GM10248 (cell line): ENCODE results near the gene MYH9.

Source experiments
- CTCF ChIA-PET: fragments of 300-600 bp; sonication (Branson Sonifier 250); formaldehyde crosslinking; extraction: SDS; loops from one replicate; lab custom pipeline; 2021; ENCODE audit warnings: antibody characterized with exemption; lab: Yijun Ruan, JAX
- POLR2A ChIA-PET: fragments of 350-650 bp; sonication (Branson Sonifier 250); formaldehyde crosslinking; extraction: SDS; loops from one replicate; lab custom pipeline; 2020; ENCODE audit warnings: antibody characterized with exemption; lab: Yijun Ruan, JAX
- DNase-seq: peaks from one replicate; pipeline ENCODE4 v3.0.0; 2012; ENCODE audit errors: extremely low spot score
- CTCF ChIP-seq: IDR thresholded peaks from 2 replicates; pipeline ENCODE4 v1.5.1; 2012; ENCODE audit warnings: mild to moderate bottlenecking, low read depth; ENCODE audit errors: extremely low read depth, missing control alignments, control extremely low read depth

MYH9 gene

DNA sequence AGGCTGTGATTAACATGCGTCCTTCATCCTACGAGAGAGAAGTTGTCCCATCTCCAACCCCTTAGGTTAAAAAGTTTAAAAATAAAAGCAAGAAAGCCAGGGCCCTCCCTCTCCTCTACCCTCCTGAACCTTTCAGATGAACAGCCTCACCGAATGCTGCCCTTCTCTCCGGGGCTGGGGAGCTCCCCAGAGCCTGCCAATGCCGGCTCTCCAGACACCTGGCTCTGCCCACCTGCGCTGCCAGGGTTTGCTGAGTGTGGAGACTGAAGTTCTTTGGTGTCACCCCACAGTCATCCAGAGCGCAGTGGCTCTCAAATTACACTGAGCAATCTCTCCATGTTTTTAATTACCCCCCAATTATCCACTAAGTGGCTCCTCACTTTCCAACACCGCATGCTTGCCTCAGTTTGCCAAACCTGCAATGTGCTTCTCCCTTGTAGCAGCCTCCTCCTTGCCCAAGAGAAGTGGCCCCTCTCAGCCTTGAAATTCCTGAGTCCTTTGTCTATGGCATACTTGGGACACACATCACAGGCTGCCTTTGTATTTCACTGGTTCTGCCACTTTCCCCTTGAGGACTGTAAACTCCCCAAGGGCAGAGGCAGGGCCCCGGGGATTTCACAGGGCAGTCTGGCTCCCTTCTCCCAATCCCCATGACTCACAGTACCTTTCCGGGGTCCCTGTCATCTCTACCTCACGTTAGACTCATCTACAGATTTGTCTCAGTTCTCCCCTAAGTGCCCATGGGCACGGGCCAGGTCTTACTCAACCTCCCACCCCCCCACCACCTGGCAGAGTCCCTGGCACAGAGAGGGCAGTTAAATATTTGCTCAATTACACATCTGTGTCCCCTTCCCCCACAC is 2.0 kb downstream of the MYH9 start:
- POLR2A ChIA-PET = interaction anchor here (0.5 to 1.0 kb wide), 3 partner anchors 17 to 96 kb away, joined by 3 to 6 read pairs (median 3); partner anchors contain the start of gene TXN2
- no peak for DNase-seq
- no peak for TF ChIP-seq CTCF
- CTCF ChIA-PET = interaction anchor here (0.8 to 3.1 kb wide), 9 partner anchors 8 to 85 kb away, joined by 3 to 8 read pairs (median 5); no protein-coding TSS in a partner anchor

DNA sequence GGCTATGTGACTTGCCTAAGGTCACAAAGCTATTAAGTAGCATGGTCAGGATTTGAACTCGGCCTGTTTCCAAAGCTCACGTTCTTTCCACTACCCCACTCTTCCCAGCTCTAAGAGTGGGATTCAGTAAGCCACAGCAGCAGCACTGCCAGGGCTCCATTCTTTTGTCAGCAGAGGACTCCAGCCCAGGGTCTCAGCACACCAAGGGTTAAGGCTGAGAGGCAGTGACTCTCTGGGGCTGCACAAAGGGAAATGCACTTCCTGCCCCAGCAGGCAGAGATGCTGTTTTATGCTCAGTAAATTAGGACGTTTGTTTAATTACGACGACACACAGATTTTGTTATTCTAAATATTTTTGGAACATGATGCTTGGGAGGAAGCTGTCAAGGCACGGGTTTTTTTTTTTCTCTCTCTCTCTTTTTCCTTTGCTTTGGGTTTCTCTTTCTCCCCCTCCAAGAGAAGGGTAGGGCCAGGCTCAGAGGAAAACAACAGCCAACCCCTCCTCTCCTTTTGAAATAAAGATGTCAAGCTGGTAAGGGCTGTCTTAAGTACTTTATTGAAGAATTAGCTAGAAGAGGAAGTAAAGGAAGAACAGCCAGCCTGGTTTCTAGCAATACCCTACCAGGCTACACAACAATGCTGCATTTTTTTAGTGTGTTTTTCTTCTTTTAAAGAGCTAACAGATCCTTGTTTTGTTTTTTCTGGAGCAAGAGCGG is 2.8 kb downstream of the MYH9 start:
- TF ChIP-seq CTCF = no peak
- CTCF ChIA-PET = interaction anchor here (1.4 to 3.1 kb wide), 5 partner anchors 15 to 86 kb away, joined by 4 to 8 read pairs (median 6); no protein-coding TSS in a partner anchor
- POLR2A ChIA-PET = interaction anchor here (0.5 to 1.0 kb wide), 2 partner anchors 16 to 92 kb away, joined by 3 read pairs; no protein-coding TSS in a partner anchor
- no peak for DNase-seq

- TF ChIP-seq CTCF = no peak
- ChIA-PET POLR2A (interaction anchor here (0.6 kb wide), 1 partner anchor 61 kb away, joined by 4 read pairs; no protein-coding TSS in a partner anchor), CTCF (interaction anchor here (1.8 to 3.1 kb wide), 3 partner anchors 14 to 88 kb away, joined by 6 to 8 read pairs (median 6); no protein-coding TSS in a partner anchor)
- peak; percentile 55 for DNase-seq
Observed at GRCh38 chr22:36383110-36383581, 4.6 kb downstream of the MYH9 start.

DNA sequence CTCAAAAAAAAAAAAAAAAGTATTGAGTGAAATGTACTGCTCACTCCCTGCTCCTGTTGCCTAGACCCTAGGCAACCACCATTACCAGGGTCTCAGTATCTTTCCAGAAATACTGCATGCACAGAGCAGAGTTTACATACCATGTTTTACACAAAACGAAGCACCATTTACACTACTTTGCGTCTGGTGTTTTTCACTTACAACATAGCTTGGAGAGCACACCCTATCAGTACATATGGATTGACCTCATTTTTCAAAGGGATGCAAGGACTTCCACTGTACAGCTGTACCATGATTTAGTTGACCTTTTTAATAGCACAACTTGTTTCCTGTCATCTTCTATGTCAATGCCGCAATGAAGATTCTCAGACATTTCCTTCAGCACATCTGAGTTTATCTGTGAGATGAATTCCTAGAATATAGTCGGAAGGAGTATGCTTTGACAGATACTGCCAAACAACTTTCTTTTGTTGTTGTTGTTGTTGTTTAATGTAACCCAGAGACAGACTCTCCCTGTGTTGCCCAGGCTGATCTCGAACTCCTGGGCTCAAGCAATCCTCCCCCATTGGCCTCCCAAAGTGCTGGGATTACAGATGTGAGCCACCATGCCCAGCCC is 6.1 kb downstream of the MYH9 start:
- POLR2A ChIA-PET = interaction anchor here (0.7 kb wide), 1 partner anchor 12 kb away, joined by 3 read pairs; no protein-coding TSS in a partner anchor
- CTCF ChIA-PET = interaction anchor here (1.3 to 1.7 kb wide), 2 partner anchors 46 to 51 kb away, joined by 3 to 4 read pairs; no protein-coding TSS in a partner anchor
- no peak for DNase-seq
- TF ChIP-seq CTCF = no peak

DNA sequence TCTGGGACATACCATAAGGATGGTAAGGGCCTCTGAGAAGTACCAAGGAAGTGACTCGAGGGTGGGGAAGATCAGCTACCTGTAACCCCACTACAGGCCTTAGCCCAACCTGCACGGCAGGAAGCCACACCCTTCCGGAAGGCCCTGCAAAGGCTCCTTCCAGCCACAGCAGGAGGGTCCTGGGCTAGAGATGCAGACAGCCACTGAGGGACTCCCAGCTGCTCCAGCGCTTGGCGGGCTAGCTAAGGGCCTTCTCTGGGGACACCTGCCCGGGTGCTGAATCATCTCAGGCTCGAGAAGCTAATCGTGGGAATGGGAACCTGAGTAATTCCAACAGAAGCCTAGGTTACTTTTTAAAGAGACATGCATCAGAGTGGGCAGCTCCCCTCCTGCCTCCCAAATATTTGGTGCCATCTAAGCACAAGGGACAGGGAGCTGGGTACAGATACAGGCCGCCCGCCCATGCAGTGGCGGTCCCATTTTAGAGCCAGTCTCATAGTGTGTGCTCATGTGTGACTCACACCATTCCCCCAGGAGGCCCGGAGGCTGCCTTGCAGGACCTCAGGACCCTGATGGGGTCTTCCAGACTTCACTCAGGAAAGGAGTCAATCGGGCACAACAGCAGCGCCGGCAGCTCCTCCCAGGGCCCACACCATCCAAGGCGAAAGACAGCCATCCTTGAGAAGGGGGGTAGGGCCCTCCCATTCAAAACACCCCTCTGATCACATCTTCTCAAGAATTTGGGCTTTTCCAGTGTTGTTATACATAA is 8.0 kb downstream of the MYH9 start:
- DNase-seq = no peak
- POLR2A ChIA-PET = interaction anchor here (0.8 to 4.3 kb wide), 2 partner anchors 15 to 20 kb away, joined by 3 to 15 read pairs; no protein-coding TSS in a partner anchor
- CTCF ChIA-PET = interaction anchor here (0.7 to 4.4 kb wide), 9 partner anchors 8 to 91 kb away, joined by 3 to 19 read pairs (median 3); partner anchors contain the start of gene MYH9
- TF ChIP-seq CTCF = no peak
